ENCODE data around the gene OR10T2.
"Not testable (repeated sequence)": the region's sequence is repeated elsewhere in the genome, so short reads cannot be mapped to it uniquely, and the experiment has no call there.

Gene OR10T2

GRCh38 chr1:158355773-158356285 is 43.4 kb downstream of the OR10T2 start:
- no peak for DNase-seq

- DNase-seq = peak; percentile 31
Measured at GRCh38 chr1:158354255-158354654, 45.0 kb downstream of the OR10T2 start.

GRCh38 chr1:158353303-158354075 is 45.8 kb downstream of the OR10T2 start, which contains the start of gene CD1E:
CD1E (plus strand) TSS chr1:158353894; CDS start chr1:158353989, 95 bp downstream.
- DNase-seq = peak; percentile 40

DNA sequence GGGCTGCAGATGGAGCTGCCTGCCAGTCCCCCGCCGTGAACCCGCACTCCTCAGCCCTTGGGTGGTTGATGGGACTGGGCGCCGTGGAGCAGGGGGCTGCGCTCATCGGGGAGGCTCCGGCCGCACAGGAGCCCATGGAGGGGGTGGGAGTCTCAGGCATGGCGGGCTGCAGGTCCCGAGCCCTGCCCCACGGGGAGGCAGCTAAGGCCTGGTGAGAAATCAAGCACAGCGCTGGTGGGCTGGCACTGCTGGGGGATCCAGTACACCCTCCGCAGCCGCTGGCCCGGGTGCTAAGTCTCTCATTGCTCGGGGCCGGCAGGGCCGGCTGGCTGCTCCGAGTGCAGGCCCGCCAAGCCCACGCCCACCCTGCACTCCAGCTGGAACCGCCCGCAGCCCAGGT is 50.3 kb downstream of the OR10T2 start:
- not testable (repeated sequence) for DNase-seq

Data from MV-4-11 (cell line).